ENCODE measurements around the gene STC2. TPM values are rescaled to one million over a fixed set of nuclear protein-coding genes. Genes with fewer than 3 reads are reported as not detected.
"Not testable (repeated sequence)": the region's sequence is repeated elsewhere in the genome, so short reads cannot be mapped to it uniquely, and the experiment has no call there.

Gene STC2
- total RNA-seq, result 10 to 100 TPM in 2 of 4 donors, 1 to 10 TPM in 2; 3.2 to 29.1 (median 9.9) TPM

DNA sequence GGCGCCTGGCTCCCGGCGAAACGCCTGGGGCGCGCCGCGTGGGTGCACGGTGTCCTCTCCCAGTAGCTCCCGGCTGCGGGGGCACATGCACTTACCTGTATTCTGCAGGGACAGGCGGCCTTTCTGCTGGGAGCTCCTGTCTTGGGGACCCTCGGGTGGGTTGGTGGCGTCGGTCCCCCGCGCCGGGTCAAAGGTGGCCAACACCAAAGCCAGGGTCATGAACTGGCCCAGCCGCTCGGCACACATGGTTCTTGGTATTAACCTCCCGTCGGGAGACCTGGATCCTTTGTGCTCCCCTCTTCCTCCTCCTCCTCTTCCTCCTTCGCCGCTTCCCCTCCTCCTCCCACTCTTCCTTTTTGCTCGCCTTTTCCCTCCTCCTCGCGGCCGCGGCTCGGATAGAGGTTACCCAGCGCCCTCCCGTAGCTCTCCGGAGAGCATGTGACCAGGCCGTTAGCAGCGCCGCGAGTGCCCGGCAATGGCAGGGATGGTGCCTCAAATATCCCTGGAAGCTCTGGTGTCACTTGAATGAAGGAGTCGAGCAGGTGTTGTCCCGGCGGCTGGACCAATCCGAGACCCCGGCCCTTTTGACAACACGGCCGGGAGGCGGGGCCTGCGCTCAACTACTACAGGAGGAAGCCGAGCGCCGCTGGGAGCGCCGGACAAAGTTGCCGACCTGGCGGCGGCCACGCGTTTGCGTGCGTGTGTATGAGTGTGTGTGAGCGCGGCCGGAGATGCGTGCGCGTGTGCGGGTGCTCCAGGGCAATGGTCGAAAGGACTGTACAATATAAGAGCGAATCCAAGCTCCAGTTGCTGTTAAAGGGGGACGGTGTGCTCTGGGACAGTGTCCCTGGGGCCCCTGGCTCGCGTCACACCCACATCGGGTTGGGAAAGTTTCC is at the start of gene STC2:
Gene STC2 (minus strand): TSS at position 467 of the 896 bp plus-strand sequence. CDS start 221 bp downstream, at position 246.
- peak; percentile 31 to 90 for DNase-seq (ENCODE audit: low spot score in 2 of 2)
- H3K4me3 ChIP-seq (ENCODE audit: low read depth, poor library complexity, severe bottlenecking), result peak within 1 kb of the TSS; percentile 18
- no peak for TF ChIP-seq POLR2A (IDR thresholded peaks at IDR 0.05)
- TF ChIP-seq, protein P1, sequence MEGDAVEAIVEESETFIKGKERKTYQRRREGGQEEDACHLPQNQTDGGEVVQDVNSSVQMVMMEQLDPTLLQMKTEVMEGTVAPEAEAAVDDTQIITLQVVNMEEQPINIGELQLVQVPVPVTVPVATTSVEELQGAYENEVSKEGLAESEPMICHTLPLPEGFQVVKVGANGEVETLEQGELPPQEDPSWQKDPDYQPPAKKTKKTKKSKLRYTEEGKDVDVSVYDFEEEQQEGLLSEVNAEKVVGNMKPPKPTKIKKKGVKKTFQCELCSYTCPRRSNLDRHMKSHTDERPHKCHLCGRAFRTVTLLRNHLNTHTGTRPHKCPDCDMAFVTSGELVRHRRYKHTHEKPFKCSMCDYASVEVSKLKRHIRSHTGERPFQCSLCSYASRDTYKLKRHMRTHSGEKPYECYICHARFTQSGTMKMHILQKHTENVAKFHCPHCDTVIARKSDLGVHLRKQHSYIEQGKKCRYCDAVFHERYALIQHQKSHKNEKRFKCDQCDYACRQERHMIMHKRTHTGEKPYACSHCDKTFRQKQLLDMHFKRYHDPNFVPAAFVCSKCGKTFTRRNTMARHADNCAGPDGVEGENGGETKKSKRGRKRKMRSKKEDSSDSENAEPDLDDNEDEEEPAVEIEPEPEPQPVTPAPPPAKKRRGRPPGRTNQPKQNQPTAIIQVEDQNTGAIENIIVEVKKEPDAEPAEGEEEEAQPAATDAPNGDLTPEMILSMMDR (IDR thresholded peaks at IDR 0.05), result no peak
- intact Hi-C loops (cut with DNase I; ENCODE audit: low total_unique reads), result loop anchor here (5.0 kb wide), 1 partner anchor 36 kb away; no protein-coding TSS in a partner anchor
- WGBS, 2 donors, result 1% methylated on average over 28 to 68 of the region's 72 CpGs

GRCh38 chr5:173371400-173371799 is 43.2 kb upstream of the STC2 start:
- 76 to 81% methylated on average over 2 of the region's 2 CpGs for WGBS, 2 donors

DNA sequence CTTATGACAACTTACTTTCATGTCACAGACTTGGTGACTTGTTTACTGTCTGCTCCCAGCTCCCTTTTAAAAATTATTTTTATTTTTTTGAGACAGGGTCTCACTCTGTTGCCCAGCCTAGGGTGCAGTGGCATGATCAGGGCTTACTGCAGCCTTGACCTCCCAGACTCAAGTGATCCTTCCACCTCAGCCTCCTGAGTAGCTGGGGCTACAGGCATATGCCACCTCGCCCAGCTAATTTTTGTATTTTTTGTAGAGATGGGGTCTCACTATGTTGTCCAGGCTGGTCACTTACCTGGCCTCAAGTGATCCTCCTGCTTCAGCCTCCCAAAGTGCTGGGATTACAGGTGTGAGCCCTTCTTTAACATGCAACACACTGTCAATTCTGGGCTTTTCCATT is 35.2 kb upstream of the STC2 start:
- peak in 1 of 2 donors; percentile 3 for DNase-seq (ENCODE audit: low spot score in 2 of 2)
- 75 to 100% methylated on average over 1 of the region's 1 CpG for WGBS, 2 donors
- H3K4me3 ChIP-seq (ENCODE audit: low read depth, poor library complexity, severe bottlenecking); intact Hi-C loops (cut with DNase I; ENCODE audit: low total_unique reads): not testable (repeated sequence)

More at GRCh38 chr5:173371400-173371799, 43.2 kb upstream of the STC2 start:
- peak in 1 of 2 donors; percentile 4 for DNase-seq (ENCODE audit: low spot score in 2 of 2)
- TF ChIP-seq, protein P1 (IDR thresholded peaks at IDR 0.05), result no peak
- TF ChIP-seq POLR2A (IDR thresholded peaks at IDR 0.05), result no peak
- intact Hi-C loops (cut with DNase I; ENCODE audit: low total_unique reads), result no loop called here
- H3K4me3 ChIP-seq (ENCODE audit: low read depth, poor library complexity, severe bottlenecking), result no peak overlapping the region

- intact Hi-C loops (cut with DNase I; ENCODE audit: low total_unique reads), result no loop called here
- WGBS, 2 donors, result 46 to 54% methylated on average over 5 of the region's 5 CpGs
- no peak for TF ChIP-seq POLR2A (IDR thresholded peaks at IDR 0.05)
- TF ChIP-seq, protein P1 (IDR thresholded peaks at IDR 0.05), result no peak
- peak in 1 of 2 donors; percentile 15 for DNase-seq (ENCODE audit: low spot score in 2 of 2)
- H3K4me3 ChIP-seq (ENCODE audit: low read depth, poor library complexity, severe bottlenecking), result no peak overlapping the region
These were observed 27.3 kb upstream of the STC2 start for GRCh38 chr5:173355561-173355960.

GRCh38 chr5:173354645-173355044 is 26.4 kb upstream of the STC2 start:
- H3K4me3 ChIP-seq (ENCODE audit: low read depth, poor library complexity, severe bottlenecking), result no peak overlapping the region
- TF ChIP-seq POLR2A (IDR thresholded peaks at IDR 0.05), result no peak
- TF ChIP-seq, protein P1 (IDR thresholded peaks at IDR 0.05), result no peak
- peak in 1 of 2 donors; percentile 39 for DNase-seq (ENCODE audit: low spot score in 2 of 2)
- intact Hi-C loops (cut with DNase I; ENCODE audit: low total_unique reads), result no loop called here
- 35 to 66% methylated on average over 2 of the region's 2 CpGs for WGBS, 2 donors
